ENCODE measurements around the gene WWOX.

WWOX gene

GRCh38 chr16:78836802-78837491, 737.5 kb downstream of the WWOX start:
- FAIRE-seq: no peak

- no peak for FAIRE-seq
These were observed 738.3 kb downstream of the WWOX start for GRCh38 chr16:78837706-78838105.

GRCh38 chr16:78838276-78838675, 738.8 kb downstream of the WWOX start:
- no peak for FAIRE-seq

GRCh38 chr16:78842950-78843349, 743.5 kb downstream of the WWOX start:
- no peak for FAIRE-seq

GRCh38 chr16:78843978-78844377, 744.5 kb downstream of the WWOX start:
- FAIRE-seq: no peak

GRCh38 chr16:78844682-78845081, 745.2 kb downstream of the WWOX start:
- FAIRE-seq: no peak

- no peak for FAIRE-seq
These were observed 751.8 kb downstream of the WWOX start for GRCh38 chr16:78851266-78851665.

- FAIRE-seq: no peak
These were observed 752.7 kb downstream of the WWOX start for GRCh38 chr16:78852081-78852635.

GRCh38 chr16:78862022-78862421, 762.6 kb downstream of the WWOX start:
- no peak for FAIRE-seq

- no peak for FAIRE-seq
These were observed 767.1 kb downstream of the WWOX start for GRCh38 chr16:78866521-78866920.

- FAIRE-seq: no peak
These were observed 770.0 kb downstream of the WWOX start for GRCh38 chr16:78869492-78869891.

GRCh38 chr16:78871241-78871640, 771.8 kb downstream of the WWOX start:
- no peak for FAIRE-seq

- no peak for FAIRE-seq
These were observed 777.2 kb downstream of the WWOX start for GRCh38 chr16:78876671-78877070.

GRCh38 chr16:78877114-78877655, 777.7 kb downstream of the WWOX start:
- FAIRE-seq: no peak

- no peak for FAIRE-seq
These were observed 779.1 kb downstream of the WWOX start for GRCh38 chr16:78878570-78878969.

GRCh38 chr16:78879011-78879410, 779.6 kb downstream of the WWOX start:
- no peak for FAIRE-seq

GRCh38 chr16:78882150-78882549, 782.7 kb downstream of the WWOX start:
- FAIRE-seq: no peak

- no peak for FAIRE-seq
These were observed 783.3 kb downstream of the WWOX start for GRCh38 chr16:78882751-78883150.

- FAIRE-seq: no peak
These were observed 784.8 kb downstream of the WWOX start for GRCh38 chr16:78884204-78884603.

- FAIRE-seq: no peak
These were observed 789.9 kb downstream of the WWOX start for GRCh38 chr16:78889346-78889745.

GRCh38 chr16:78890373-78890895, 791.0 kb downstream of the WWOX start:
- no peak for FAIRE-seq

GRCh38 chr16:78892951-78893733, 793.7 kb downstream of the WWOX start:
- no peak for FAIRE-seq

GRCh38 chr16:78894886-78895285, 795.4 kb downstream of the WWOX start:
- FAIRE-seq: no peak

GRCh38 chr16:78895681-78896080, 796.2 kb downstream of the WWOX start:
- no peak for FAIRE-seq

Measured in TTC549 (cell line).